Aorta (tissue), 5 donors: ENCODE data around the gene TTLL11. TPM values are rescaled to one million over a fixed set of nuclear protein-coding genes. Genes with fewer than 3 reads are reported as not detected.

Experiments
- ATAC-seq: fragments of 200-7000 bp; cut with Tn5 transposase; one replicate; pipeline ENCODE4 v1.9.1; 2022; ENCODE audit warnings: moderate library complexity; ENCODE audit not compliant: low FRiP score
- DNase-seq, 2 donors: peaks; one replicate each; pipeline ENCODE4 v3.0.0-alpha.2; 2020
- H3K27ac ChIP-seq, 2 donors: one replicate each; pipeline ENCODE4 v1.5.1; 2013; ENCODE audit warnings: low read length in 2 of 2, mild to moderate bottlenecking in 2 of 2, moderate library complexity in 2 of 2, control low read depth in 1 of 2, inconsistent platforms in 1 of 2, low read depth in 1 of 2
- H3K27me3 ChIP-seq, 2 donors: one replicate each; pipeline ENCODE4 v1.6.1; 2013; ENCODE audit warnings: control low read depth in 1 of 2, low read length in 1 of 2, mild to moderate bottlenecking in 1 of 2, moderate library complexity in 1 of 2; ENCODE audit not compliant: insufficient read depth in 2 of 2, control insufficient read depth in 1 of 2
- H3K36me3 ChIP-seq, 2 donors: one replicate each; pipeline ENCODE4 v1.6.1; 2013; ENCODE audit warnings: control low read depth in 1 of 2, low read length in 1 of 2, mild to moderate bottlenecking in 1 of 2; ENCODE audit not compliant: insufficient read depth in 2 of 2, control insufficient read depth in 1 of 2
- H3K4me1 ChIP-seq, 2 donors: one replicate each; pipeline ENCODE4 v1.6.1; 2013; ENCODE audit warnings: low read length in 2 of 2, control low read depth in 1 of 2, mild to moderate bottlenecking in 1 of 2, moderate library complexity in 1 of 2; ENCODE audit not compliant: insufficient read depth in 2 of 2, control insufficient read depth in 1 of 2
- H3K4me3 ChIP-seq, 2 donors: one replicate each; pipeline ENCODE4 v1.5.1; 2013; ENCODE audit warnings: low read length in 2 of 2, control low read depth in 1 of 2, mild to moderate bottlenecking in 1 of 2
- H3K9me3 ChIP-seq: one replicate; pipeline ENCODE4 v1.6.1; 2013; ENCODE audit warnings: mild to moderate bottlenecking, low read length; ENCODE audit not compliant: control insufficient read depth
- WGBS, 2 donors: extraction: QIAGEN DNeasy Blood & Tissue Kit; methylation state at CpG; one replicate each; pipeline ENCODE4 v1.1.7; 2013; 5-methylcytosine and 5-hydroxymethylcytosine counted together
- intact Hi-C, 2 donors: fragments of 100-400 bp; cut with DNase I; formaldehyde crosslinking; loops; one replicate each; pipeline versions ENCODE4 v1.14.2 to v1.15.0; 2022
- polyA plus RNA-seq, 2 donors: library from polyadenylated mRNA; stranded (reverse); fragments of 200-250 nt; gene quantifications; one replicate each; pipeline ENCODE4 v1.2.3, GENCODE V29; 2013
- total RNA-seq, 2 donors: library from RNA; stranded (reverse); fragmentation: NEBNext Ultra II Directional; extraction: Animal tissue kit (Norgen Biotek cat#: 25700); gene quantifications; one replicate each; pipeline ENCODE4 v1.2.1, GENCODE V29; 2021
- donor health status: healthy with polysubstance abuse.
- donor health status: Bipolar disorder and iron deficiency.
- donor health status: DM: no; HTN: no; CAD: no.
- donor health status: DM: no; HTN: no; CAD: no.
- donor health status: DM: yes; HTN: yes; CAD: no.

Gene TTLL11
- total and polyA plus RNA-seq, 4 donors = 7.7 to 31.4 (median 18.3) TPM

- H3K4me3 ChIP-seq = no peak overlapping the region
- H3K27ac ChIP-seq = no peak overlapping the region
- ATAC-seq = no peak
- intact Hi-C loops = no loop called here
- no peaks in the 10 kb centered on the region for H3K27me3 ChIP-seq
- H3K36me3 ChIP-seq = no peaks in the 10 kb centered on the region
- WGBS, 2 donors = 84 to 86% methylated on average over 12 of the region's 12 CpGs
- H3K9me3 ChIP-seq = no peaks in the 10 kb centered on the region
- DNase-seq = peak in 1 of 2 donors; percentile 40
- no peaks in the 10 kb centered on the region for H3K4me1 ChIP-seq
These were observed 267.9 kb downstream of the TTLL11 start for GRCh38 chr9:121825031-121825691.

GRCh38 chr9:121824651-121825030, 268.5 kb downstream of the TTLL11 start:
- 77 to 87% methylated on average over 4 of the region's 4 CpGs for WGBS, 2 donors
- H3K27me3 ChIP-seq = no peaks in the 10 kb centered on the region
- no peak overlapping the region for H3K27ac ChIP-seq
- ATAC-seq (no peak), DNase-seq (no peak)
- no peaks in the 10 kb centered on the region for H3K9me3 ChIP-seq
- no peaks in the 10 kb centered on the region for H3K4me1 ChIP-seq
- H3K36me3 ChIP-seq = no peaks in the 10 kb centered on the region
- intact Hi-C loops = no loop called here
- H3K4me3 ChIP-seq = no peak overlapping the region

GRCh38 chr9:121823451-121824169, 269.5 kb downstream of the TTLL11 start:
- no peaks in the 10 kb centered on the region for H3K36me3 ChIP-seq
- no peaks in the 10 kb centered on the region for H3K27me3 ChIP-seq
- no peaks in the 10 kb centered on the region for H3K9me3 ChIP-seq
- intact Hi-C loops = no loop called here
- ATAC-seq (no peak), DNase-seq (peak in 1 of 2 donors; percentile 24)
- no peak overlapping the region for H3K4me3 ChIP-seq
- 95% methylated on average over 13 of the region's 13 CpGs for WGBS, 2 donors
- no peak overlapping the region for H3K27ac ChIP-seq
- H3K4me1 ChIP-seq = no peaks in the 10 kb centered on the region

- no peaks in the 10 kb centered on the region for H3K36me3 ChIP-seq
- no peak overlapping the region for H3K4me3 ChIP-seq
- H3K27ac ChIP-seq = no peak overlapping the region
- no peak for ATAC-seq
- intact Hi-C loops = no loop called here
- H3K4me1 ChIP-seq = no peaks in the 10 kb centered on the region
- WGBS, 2 donors = 88 to 89% methylated on average over 33 to 34 of the region's 34 CpGs
- peak in 1 of 2 donors; percentile 54 for DNase-seq
- no peaks in the 10 kb centered on the region for H3K27me3 ChIP-seq
- no peaks in the 10 kb centered on the region for H3K9me3 ChIP-seq
These were observed 270.7 kb downstream of the TTLL11 start for GRCh38 chr9:121822093-121823085.

GRCh38 chr9:121821326-121821725, 271.8 kb downstream of the TTLL11 start:
- Histone ChIP-seq H3K27ac (no peak overlapping the region), H3K27me3 (no peaks in the 10 kb centered on the region), H3K36me3 (no peaks in the 10 kb centered on the region), H3K9me3 (no peaks in the 10 kb centered on the region), H3K4me3 (no peak overlapping the region), H3K4me1 (no peaks in the 10 kb centered on the region)
- DNase-seq (peak in 1 of 2 donors; percentile 42), ATAC-seq (no peak)
- intact Hi-C loops = no loop called here
- 94 to 97% methylated on average over 5 of the region's 5 CpGs for WGBS, 2 donors

GRCh38 chr9:121820286-121821005, 272.7 kb downstream of the TTLL11 start:
- WGBS, 2 donors = 95% methylated on average over 11 of the region's 11 CpGs
- intact Hi-C loops = no loop called here
- no peaks in the 10 kb centered on the region for H3K9me3 ChIP-seq
- DNase-seq (peak in 1 of 2 donors; percentile 61), ATAC-seq (no peak)
- no peaks in the 10 kb centered on the region for H3K4me1 ChIP-seq
- H3K27me3 ChIP-seq = no peaks in the 10 kb centered on the region
- H3K4me3 ChIP-seq = no peak overlapping the region
- no peak overlapping the region for H3K27ac ChIP-seq
- no peaks in the 10 kb centered on the region for H3K36me3 ChIP-seq

GRCh38 chr9:121819428-121820231, 273.5 kb downstream of the TTLL11 start:
- WGBS, 2 donors = 75 to 78% methylated on average over 20 of the region's 20 CpGs
- intact Hi-C loops = no loop called here

More at GRCh38 chr9:121819428-121820231, 273.5 kb downstream of the TTLL11 start:
- ATAC-seq = no peak
- H3K36me3 ChIP-seq = no peaks in the 10 kb centered on the region
- no peaks in the 10 kb centered on the region for H3K4me1 ChIP-seq
- no peak overlapping the region for H3K27ac ChIP-seq
- peak in 1 of 2 donors; percentile 74 for DNase-seq
- H3K9me3 ChIP-seq = no peaks in the 10 kb centered on the region
- no peaks in the 10 kb centered on the region for H3K27me3 ChIP-seq
- no peak overlapping the region for H3K4me3 ChIP-seq
